Measurements from ENCODE around the gene ABCA4. TPM values are rescaled to one million over a fixed set of nuclear protein-coding genes. Genes with fewer than 3 reads are reported as not detected.
A peak's percentile ranks its signal among the peaks of the same experiment; 100 is the strongest.

The ABCA4 gene
- total RNA-seq, 4 donors from 2014 or later = 0.49 to 2.0 (median 1.0) TPM; not detected in 1

DNA sequence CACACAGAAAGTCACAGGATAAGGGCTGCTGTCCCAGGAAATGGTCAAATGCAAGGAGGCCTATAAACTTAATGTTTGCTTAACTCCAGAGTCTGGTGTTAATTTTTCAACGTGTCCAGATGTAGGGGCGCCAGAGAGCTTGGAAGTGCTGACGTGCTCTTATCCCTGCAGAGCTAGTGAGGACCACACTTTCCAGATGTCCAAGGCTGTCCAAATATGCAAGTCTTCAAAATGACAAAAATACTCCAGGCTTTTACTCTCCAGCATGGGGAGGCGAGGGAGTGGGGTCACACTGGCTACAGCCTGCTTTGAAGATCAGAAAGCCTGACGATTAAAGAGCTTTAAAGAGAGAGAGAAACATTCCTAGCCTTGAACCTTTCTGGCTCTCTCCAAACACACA lies 57.6 kb downstream of the ABCA4 start:
- TF ChIP-seq POLR2A (IDR thresholded peaks at IDR 0.05) = no peak
- TF ChIP-seq, protein P1, sequence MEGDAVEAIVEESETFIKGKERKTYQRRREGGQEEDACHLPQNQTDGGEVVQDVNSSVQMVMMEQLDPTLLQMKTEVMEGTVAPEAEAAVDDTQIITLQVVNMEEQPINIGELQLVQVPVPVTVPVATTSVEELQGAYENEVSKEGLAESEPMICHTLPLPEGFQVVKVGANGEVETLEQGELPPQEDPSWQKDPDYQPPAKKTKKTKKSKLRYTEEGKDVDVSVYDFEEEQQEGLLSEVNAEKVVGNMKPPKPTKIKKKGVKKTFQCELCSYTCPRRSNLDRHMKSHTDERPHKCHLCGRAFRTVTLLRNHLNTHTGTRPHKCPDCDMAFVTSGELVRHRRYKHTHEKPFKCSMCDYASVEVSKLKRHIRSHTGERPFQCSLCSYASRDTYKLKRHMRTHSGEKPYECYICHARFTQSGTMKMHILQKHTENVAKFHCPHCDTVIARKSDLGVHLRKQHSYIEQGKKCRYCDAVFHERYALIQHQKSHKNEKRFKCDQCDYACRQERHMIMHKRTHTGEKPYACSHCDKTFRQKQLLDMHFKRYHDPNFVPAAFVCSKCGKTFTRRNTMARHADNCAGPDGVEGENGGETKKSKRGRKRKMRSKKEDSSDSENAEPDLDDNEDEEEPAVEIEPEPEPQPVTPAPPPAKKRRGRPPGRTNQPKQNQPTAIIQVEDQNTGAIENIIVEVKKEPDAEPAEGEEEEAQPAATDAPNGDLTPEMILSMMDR (IDR thresholded peaks at IDR 0.05) = peak; percentile 31 to 55 (median 42)
- H3K27ac ChIP-seq = peak overlapping the region in 1 of 2 donors; percentile 40
- intact Hi-C loops (cut with DNase I; ENCODE audit: low total_unique reads) = loop anchor here (10.0 kb wide), 1 partner anchor 171 kb away; the partner anchor contains the start of gene ARHGAP29
- no peaks in the 10 kb centered on the region for H3K9me3 ChIP-seq
- H3K27me3 ChIP-seq = no peaks in the 10 kb centered on the region
- H3K36me3 ChIP-seq = no peaks in the 10 kb centered on the region
- no peaks in the 10 kb centered on the region for H3K4me1 ChIP-seq
- DNase-seq = peak; percentile 62 to 64
- no peak overlapping the region for H3K4me3 ChIP-seq

DNA sequence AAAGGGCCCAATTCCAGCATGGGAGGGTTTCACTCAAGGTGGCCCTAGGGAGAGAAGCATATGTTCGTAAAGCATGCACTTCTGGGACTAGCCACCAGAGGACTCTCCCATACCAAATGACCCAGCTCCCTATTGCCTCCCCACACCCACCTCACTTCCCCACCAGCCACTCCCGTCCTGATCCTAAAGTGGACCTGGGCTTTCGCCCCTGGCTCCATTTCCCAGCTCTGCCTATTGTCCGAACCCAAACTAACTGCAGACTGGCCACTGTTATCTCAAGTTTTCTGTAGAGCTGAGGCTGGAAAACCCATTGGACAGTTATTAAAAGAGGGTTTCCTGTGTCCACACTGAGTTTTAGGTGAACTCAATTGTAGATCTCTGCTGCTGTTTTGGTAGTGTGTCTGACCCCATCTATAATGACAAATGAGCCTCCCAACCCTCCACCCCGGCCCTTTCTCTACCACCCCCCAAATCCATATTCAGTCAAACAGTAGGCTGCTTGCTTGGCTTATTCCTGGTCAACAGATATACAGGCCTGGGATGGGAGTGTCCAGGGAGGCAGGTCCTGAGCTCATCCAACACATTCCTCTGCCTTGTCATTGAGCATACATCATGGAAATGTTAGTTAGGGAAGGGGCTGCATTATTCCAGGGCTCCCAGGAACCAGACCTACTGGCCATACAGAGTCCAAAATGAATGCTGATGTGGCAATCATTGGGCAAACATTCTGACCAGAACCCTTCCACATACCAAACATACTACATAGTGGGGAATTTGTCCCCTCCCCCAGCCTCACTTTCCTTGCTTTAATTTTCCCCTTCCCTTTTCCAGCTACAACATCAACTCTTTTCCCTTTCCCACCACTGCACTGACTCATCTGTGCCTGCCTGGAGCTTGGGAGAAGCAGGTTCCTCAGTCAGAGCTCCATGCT lies 59.2 kb downstream of the ABCA4 start:
- Histone ChIP-seq H3K27ac (no peak overlapping the region), H3K36me3 (no peaks in the 10 kb centered on the region), H3K27me3 (no peaks in the 10 kb centered on the region), H3K4me1 (no peaks in the 10 kb centered on the region), H3K4me3 (no peak overlapping the region), H3K9me3 (no peaks in the 10 kb centered on the region)
- intact Hi-C loops (cut with DNase I; ENCODE audit: low total_unique reads) = loop anchor here (10.0 kb wide), 1 partner anchor 173 kb away; the partner anchor contains the start of gene ARHGAP29
- TF ChIP-seq, protein P1 (IDR thresholded peaks at IDR 0.05) = peak; percentile 71 to 81 (median 76)
- TF ChIP-seq POLR2A (IDR thresholded peaks at IDR 0.05) = no peak
- DNase-seq = peak; percentile 50 to 65

DNA sequence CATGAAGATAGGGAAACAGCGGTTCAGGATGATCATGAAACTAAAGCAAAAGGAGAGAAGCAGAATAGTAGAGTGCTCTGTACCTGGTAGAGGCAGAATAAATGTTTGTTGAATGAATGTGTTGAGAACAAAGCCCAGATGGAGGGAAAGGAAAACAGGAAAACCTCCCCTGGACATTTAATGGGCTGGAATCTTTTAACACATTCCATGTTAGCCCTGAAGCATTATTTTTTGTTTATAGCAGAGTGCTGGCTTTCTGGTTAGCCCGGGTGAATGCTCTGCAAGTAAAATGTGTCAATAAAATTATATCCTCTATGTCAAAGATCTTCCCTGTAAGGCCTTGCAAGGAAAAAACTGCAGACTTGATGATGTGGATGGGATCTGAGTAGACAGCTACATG lies 60.2 kb downstream of the ABCA4 start:
- Histone ChIP-seq H3K27ac (no peak overlapping the region), H3K4me1 (no peaks in the 10 kb centered on the region), H3K27me3 (no peaks in the 10 kb centered on the region), H3K4me3 (no peak overlapping the region), H3K9me3 (no peaks in the 10 kb centered on the region), H3K36me3 (no peaks in the 10 kb centered on the region)
- no peak for DNase-seq
- TF ChIP-seq POLR2A (IDR thresholded peaks at IDR 0.05) = no peak
- TF ChIP-seq, protein P1 (IDR thresholded peaks at IDR 0.05) = no peak
- intact Hi-C loops (cut with DNase I; ENCODE audit: low total_unique reads) = loop anchor here (10.0 kb wide), 1 partner anchor 174 kb away; the partner anchor contains the start of gene ARHGAP29

DNA sequence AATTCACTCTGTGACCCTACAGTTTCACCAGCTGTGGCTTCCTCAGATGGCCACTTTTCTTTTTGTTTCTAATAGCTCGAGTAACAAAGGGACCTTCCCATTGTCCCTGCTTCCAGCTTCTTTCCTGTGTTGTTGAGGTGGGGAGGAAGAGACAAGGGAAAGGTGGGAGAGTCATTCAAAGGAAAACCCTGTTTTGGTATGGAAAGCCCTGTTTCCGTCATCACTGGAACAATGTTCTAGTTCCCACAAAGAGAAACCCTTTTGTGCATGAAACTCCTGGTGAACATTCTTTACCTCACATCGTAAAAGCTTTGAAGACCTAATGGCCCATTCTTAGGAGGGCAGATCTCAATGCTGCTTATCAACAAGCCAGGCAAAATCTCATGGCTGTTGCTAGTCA lies 62.2 kb downstream of the ABCA4 start:
- DNase-seq = no peak
- Histone ChIP-seq H3K4me1 (no peaks in the 10 kb centered on the region), H3K27ac (no peak overlapping the region), H3K4me3 (no peak overlapping the region), H3K9me3 (no peaks in the 10 kb centered on the region), H3K27me3 (no peaks in the 10 kb centered on the region), H3K36me3 (no peaks in the 10 kb centered on the region)
- no peak for TF ChIP-seq POLR2A (IDR thresholded peaks at IDR 0.05)
- TF ChIP-seq, protein P1 (IDR thresholded peaks at IDR 0.05) = no peak
- intact Hi-C loops (cut with DNase I; ENCODE audit: low total_unique reads) = no loop called here

DNA sequence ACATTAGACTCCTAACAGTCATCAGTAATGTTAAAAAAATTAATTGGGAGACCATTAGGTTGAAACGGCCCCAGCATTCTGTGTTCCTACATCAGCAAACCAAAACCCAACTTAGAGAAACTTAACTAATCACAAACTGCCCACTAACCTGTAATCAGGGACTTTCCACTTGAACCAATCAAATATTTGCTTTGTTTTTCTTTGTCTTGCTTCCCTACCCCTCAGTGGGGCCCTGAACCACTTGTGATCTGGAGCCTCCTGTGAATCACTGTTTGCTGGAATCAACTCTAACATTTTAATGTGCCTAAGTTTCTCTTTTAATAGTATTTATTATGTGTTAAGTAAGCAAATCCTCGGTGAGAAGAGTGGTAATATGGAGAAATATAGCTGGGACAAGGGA lies 64.0 kb downstream of the ABCA4 start:
- DNase-seq = no peak
- Histone ChIP-seq H3K4me3 (no peak overlapping the region), H3K27ac (no peak overlapping the region), H3K4me1 (no peaks in the 10 kb centered on the region), H3K27me3 (no peaks in the 10 kb centered on the region), H3K36me3 (no peaks in the 10 kb centered on the region), H3K9me3 (no peaks in the 10 kb centered on the region)
- intact Hi-C loops (cut with DNase I; ENCODE audit: low total_unique reads) = no loop called here
- TF ChIP-seq POLR2A (IDR thresholded peaks at IDR 0.05) = no peak
- TF ChIP-seq, protein P1 (IDR thresholded peaks at IDR 0.05) = no peak
